GM18867 (cell line): ENCODE data around the gene SNX32.
"Not testable (repeated sequence)": the region's sequence is repeated elsewhere in the genome, so short reads cannot be mapped to it uniquely, and the experiment has no call there.

ENCODE experiments used
- ATAC-seq: cut with Tn5 transposase; IDR thresholded peaks from one replicate; pipeline ENCODE4 v1.9.1; 2021; ENCODE audit warnings: mild to moderate bottlenecking, moderate library complexity; ENCODE audit not compliant: unreplicated experiment

The SNX32 gene

GRCh38 chr11:65822776-65823528 is 10.8 kb upstream of the SNX32 start:
- ATAC-seq = no peak

- no peak for ATAC-seq
These were observed 6.6 kb upstream of the SNX32 start for GRCh38 chr11:65826984-65827735.

GRCh38 chr11:65829459-65829858 is 4.3 kb upstream of the SNX32 start:
- ATAC-seq = no peak

- not testable (repeated sequence) for ATAC-seq
These were observed 1.5 kb upstream of the SNX32 start for GRCh38 chr11:65832231-65832630.

DNA sequence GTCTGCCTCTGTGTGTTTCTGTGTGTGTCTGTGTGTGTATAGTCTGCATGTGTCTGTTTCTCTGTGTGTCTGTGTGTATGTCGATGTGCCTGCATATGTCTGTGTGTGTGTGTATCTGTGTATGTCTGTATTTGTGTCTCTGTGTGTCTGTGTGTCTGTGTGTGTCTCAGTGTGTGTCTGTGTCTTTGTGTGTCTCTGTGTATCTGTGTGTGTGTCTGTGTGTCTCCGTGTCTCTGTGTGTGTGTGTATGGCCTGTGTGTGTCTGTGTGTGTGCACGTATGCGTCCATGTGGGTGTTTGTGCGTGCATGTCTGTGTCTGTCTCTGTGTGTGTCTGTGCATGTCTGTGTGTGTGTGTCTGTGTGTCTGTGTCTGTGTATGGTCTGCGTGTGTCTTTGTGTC is 439 bp downstream of the SNX32 start:
- ATAC-seq = no peak

- ATAC-seq = no peak
These were observed 8.4 kb downstream of the SNX32 start for GRCh38 chr11:65842144-65842543.

- ATAC-seq = no peak
These were observed 10.0 kb downstream of the SNX32 start for GRCh38 chr11:65843811-65844210.

- no peak for ATAC-seq
These were observed 10.6 kb downstream of the SNX32 start for GRCh38 chr11:65844231-65844872.

- no peak for ATAC-seq
These were observed 14.0 kb downstream of the SNX32 start for GRCh38 chr11:65847746-65848145.

GRCh38 chr11:65848693-65849092 is 14.9 kb downstream of the SNX32 start:
- not testable (repeated sequence) for ATAC-seq

- ATAC-seq = no peak
These were observed 15.6 kb downstream of the SNX32 start for GRCh38 chr11:65849366-65849765.

DNA sequence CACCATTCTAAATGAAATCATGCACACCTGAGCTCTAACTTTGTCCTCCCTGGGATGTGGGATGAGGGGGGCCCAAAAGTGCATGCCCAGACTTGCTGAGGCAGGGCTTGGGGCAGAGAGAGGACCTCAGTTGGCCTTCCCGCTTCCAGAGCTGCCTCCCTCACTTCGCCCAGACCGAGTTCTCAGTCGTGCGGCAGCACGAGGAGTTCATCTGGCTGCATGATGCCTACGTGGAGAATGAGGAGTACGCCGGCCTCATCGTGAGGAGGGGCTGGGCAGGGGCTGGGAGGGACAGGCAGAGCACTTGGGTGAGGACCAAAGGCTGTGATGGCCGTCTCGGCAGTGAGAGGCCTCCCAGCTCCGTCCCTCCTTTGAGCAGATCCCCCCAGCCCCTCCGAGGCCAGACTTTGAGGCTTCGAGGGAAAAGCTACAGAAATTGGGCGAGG is 16.0 kb downstream of the SNX32 start:
- ATAC-seq = no peak

- ATAC-seq = no peak
These were observed 16.7 kb downstream of the SNX32 start for GRCh38 chr11:65850217-65851082.

DNA sequence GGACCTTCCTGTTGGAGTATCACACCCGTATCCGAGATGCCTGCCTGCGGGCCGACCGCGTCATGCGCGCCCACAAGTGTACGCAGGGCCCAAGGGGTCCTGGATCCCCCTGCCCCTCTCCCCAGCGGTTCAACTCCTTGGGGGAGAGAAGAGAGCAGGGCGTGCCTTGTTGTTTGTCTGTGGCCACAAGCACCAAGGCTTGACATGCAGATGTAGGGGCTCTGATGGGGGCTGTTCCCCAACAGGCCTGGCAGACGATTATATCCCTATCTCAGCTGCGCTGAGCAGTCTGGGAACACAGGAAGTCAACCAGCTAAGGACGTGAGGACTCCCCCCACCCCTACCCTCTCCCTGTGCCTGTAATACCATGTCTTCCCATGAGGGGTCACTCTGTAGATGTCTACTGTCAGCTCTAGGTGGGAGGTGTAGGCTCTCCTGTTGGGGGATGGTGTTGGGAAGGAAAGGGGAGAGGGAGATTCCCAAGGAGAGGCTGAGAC is 17.4 kb downstream of the SNX32 start:
- ATAC-seq = no peak

- ATAC-seq = no peak
These were observed 18.2 kb downstream of the SNX32 start for GRCh38 chr11:65851811-65852507.

DNA sequence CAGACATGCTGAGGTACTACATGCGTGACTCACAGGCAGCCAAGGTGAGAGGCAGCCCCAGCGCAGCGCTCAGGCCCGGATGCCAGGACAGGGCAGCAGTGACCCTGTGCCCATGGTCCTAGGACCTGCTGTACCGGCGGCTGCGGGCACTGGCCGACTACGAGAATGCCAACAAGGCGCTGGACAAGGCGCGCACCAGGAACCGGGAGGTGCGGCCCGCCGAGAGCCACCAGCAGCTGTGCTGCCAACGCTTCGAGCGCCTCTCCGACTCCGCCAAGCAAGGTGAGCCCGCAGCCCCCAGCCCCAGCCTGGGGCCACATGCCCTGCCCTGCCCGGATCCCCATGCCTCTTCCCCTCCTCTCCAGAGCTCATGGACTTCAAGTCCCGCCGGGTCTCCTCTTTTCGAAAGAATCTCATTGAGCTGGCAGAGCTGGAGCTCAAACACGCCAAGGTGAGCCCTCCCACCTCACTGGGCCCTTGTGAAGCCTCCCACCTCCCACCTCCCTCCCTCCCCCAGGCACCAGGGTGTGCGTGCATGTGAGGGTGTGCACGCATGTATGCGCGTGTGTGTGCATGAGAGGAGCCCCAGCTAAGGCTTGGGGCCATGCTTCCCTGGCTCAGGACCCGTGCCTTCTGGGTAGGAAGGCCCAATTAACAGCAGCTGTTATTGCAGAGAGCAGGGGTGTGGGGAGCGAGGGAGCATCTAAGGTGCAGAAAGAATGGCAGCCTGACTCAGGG is 18.9 kb downstream of the SNX32 start:
- no peak for ATAC-seq

DNA sequence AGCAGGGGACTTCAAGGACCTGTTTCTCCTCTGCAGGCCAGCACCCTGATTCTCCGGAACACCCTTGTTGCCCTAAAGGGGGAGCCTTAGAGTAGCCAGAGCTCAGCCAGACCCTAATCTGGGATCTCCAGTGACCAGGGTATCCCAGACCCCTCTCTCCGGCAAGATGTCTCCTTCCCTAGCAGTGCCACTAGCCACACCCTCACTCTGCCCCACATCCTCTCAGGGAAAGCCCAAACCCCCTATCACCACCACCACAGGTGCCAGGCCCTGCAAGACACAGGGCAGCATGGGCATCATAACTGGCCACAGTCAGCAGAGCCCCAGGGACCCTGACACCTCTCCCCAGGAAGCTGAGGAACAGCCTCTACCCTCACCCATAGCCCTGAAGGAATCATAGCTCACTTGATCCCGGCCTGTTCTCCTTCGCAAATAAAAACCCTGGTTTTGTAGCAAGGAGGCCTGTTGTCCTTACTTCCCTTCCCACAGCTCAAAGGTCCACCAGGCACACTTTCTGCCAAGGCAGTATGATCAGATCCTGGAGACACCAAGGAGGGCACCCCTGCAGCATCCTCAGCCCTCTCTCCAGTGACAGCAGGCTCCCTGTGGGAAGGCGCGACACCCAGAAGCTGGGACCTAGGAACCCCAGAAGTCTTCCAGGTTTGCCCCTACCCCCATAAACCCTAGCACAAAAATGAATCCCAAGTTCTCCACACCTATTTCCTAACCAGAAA is 19.6 kb downstream of the SNX32 start:
- no peak for ATAC-seq

- no peak for ATAC-seq
These were observed 20.4 kb downstream of the SNX32 start for GRCh38 chr11:65854161-65854592.
